ENCODE results near the gene PRAF2. TPM values are rescaled to one million over a fixed set of nuclear protein-coding genes. Genes with fewer than 3 reads are reported as not detected.

PRAF2 gene
- 11.5 TPM for total RNA-seq

GRCh38 chrX:49073601-49074575 lies at the start of gene PRAF2:
TSS of gene PRAF2 (minus strand) at chrX:49074002. CDS start at chrX:49073987, 15 bp downstream.

GRCh38 chrX:49079489-49080428 lies 6.0 kb upstream of the PRAF2 start, which contains the start of gene WDR45:
TSS of gene WDR45 (minus strand) at chrX:49079887. CDS start at chrX:49078095, 1,792 bp downstream.

GRCh38 chrX:49058794-49059193 lies 15.0 kb downstream of the PRAF2 start, which contains the start of gene CCDC120:
TSS of gene CCDC120 (plus strand) at chrX:49058999. CDS start at chrX:49062042, 3,043 bp downstream.

GRCh38 chrX:49043220-49043986 lies 30.4 kb downstream of the PRAF2 start, which contains the start of gene TFE3:
TSS of gene TFE3 (minus strand) at chrX:49043357. CDS start at chrX:49043226, 131 bp downstream.

Small RNA genes lying within 50 kb of the gene (small RNA-seq; reads per million reads assigned to genes)
- 0.21 reads per million for gene RNU4-52P

Other genes with a start within 250 kb of the PRAF2 start
- 0.92 TPM for gene ERAS, start 247.5 kb downstream of the PRAF2 start, total RNA-seq
- 157 TPM for gene PCSK1N, start 238.4 kb downstream of the PRAF2 start, total RNA-seq
- 30.0 TPM for gene TIMM17B, start 176.2 kb downstream of the PRAF2 start, total RNA-seq
- 40.1 TPM for gene PQBP1, start 176.1 kb downstream of the PRAF2 start, total RNA-seq
- gene SLC35A2, start 162.4 kb downstream of the PRAF2 start, total RNA-seq: 12.5 TPM
- gene PIM2, start 155.0 kb downstream of the PRAF2 start, total RNA-seq: 11.5 TPM
- 29.3 TPM for gene OTUD5, start 116.4 kb downstream of the PRAF2 start, total RNA-seq
- gene KCND1, start 102.2 kb downstream of the PRAF2 start, total RNA-seq: 4.2 TPM
- 38.8 TPM for gene GRIPAP1, start 71.7 kb downstream of the PRAF2 start, total RNA-seq
- gene TFE3, start 30.6 kb downstream of the PRAF2 start, total RNA-seq: 13.6 TPM
- 3.5 TPM for gene CCDC120, start 15.0 kb downstream of the PRAF2 start, total RNA-seq
- 23.8 TPM for gene WDR45, start 5.9 kb upstream of the PRAF2 start, total RNA-seq
- 22.4 TPM for gene GPKOW, start 49.7 kb upstream of the PRAF2 start, total RNA-seq
- gene MAGIX, start 88.8 kb upstream of the PRAF2 start, total RNA-seq: 2.8 TPM
- gene PLP2, start 97.9 kb upstream of the PRAF2 start, total RNA-seq: 3.5 TPM
- 0.69 TPM for gene PRICKLE3, start 112.4 kb upstream of the PRAF2 start, total RNA-seq
- gene SYP, start 126.2 kb upstream of the PRAF2 start, total RNA-seq: 273 TPM
- not detected for gene CACNA1F, start 159.3 kb upstream of the PRAF2 start, total RNA-seq
- gene CCDC22, start 161.5 kb upstream of the PRAF2 start, total RNA-seq: 6.7 TPM
- gene FOXP3, start 190.7 kb upstream of the PRAF2 start, total RNA-seq: not detected
- gene PPP1R3F, start 195.8 kb upstream of the PRAF2 start, total RNA-seq: 15.7 TPM
- gene GAGE10, start 229.6 kb upstream of the PRAF2 start, total RNA-seq: not detected
- gene GAGE12J, start 248.0 kb upstream of the PRAF2 start, total RNA-seq: not detected